Thyroid gland (tissue), 4 donors: Measurements from ENCODE around the gene C15orf61.

ENCODE experiments used
- POLR2A ChIP-seq, 2 donors: fragments of 450-650 bp; IDR thresholded peaks; one replicate each; pipeline ENCODE4 v1.6.1; 2017; ENCODE audit warnings: antibody characterized with exemption in 2 of 2, mild to moderate bottlenecking in 2 of 2, moderate library complexity in 1 of 2
- TF ChIP-seq, protein P1 (sequence below), 6 experiments: fragments of 200-600 bp in 3 of 6; fragments of 450-650 bp in 3 of 6; sonication (generic) in 3 of 6; IDR thresholded peaks; one replicate each; pipeline ENCODE4 v1.5.1; 2016 to 2019; ENCODE audit warnings: antibody characterized with exemption in 6 of 6, mild to moderate bottlenecking in 2 of 6, inconsistent platforms in 1 of 6, moderate library complexity in 1 of 6

DNA sequence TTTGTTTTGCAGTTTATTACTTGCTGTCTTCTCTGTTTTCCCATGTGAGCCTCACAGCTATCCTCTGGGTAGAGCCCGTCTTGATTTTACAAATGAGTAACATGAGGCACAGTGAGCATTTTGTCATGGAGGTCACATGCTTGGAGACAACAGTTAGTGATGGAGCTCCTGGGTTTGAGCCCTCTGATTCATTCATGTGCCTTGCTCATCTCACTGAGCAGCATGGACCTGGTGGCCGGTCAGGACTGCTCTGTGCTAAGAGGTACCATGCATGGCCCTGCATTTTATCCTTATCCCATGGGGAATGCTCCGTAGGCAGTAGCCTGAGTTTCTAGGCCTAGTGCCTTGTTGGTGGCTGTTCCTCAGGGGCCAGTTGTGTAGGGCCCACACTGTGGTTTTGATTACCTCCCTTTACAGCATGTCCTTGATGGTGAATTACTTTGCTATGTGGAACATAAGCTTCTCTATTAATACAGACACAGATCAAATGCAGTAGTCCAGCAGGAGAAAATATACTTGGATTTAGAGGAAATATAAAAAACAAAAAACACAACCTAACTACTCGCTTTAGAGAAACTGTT, 57.2 kb downstream of the C15orf61 start:
- TF ChIP-seq, protein P1, sequence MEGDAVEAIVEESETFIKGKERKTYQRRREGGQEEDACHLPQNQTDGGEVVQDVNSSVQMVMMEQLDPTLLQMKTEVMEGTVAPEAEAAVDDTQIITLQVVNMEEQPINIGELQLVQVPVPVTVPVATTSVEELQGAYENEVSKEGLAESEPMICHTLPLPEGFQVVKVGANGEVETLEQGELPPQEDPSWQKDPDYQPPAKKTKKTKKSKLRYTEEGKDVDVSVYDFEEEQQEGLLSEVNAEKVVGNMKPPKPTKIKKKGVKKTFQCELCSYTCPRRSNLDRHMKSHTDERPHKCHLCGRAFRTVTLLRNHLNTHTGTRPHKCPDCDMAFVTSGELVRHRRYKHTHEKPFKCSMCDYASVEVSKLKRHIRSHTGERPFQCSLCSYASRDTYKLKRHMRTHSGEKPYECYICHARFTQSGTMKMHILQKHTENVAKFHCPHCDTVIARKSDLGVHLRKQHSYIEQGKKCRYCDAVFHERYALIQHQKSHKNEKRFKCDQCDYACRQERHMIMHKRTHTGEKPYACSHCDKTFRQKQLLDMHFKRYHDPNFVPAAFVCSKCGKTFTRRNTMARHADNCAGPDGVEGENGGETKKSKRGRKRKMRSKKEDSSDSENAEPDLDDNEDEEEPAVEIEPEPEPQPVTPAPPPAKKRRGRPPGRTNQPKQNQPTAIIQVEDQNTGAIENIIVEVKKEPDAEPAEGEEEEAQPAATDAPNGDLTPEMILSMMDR (IDR thresholded peaks at IDR 0.05) = no peak
- TF ChIP-seq POLR2A (IDR thresholded peaks at IDR 0.05) = no peak
